HepG2 (cell line): ENCODE results near the gene TRAP1. TPM values are rescaled to one million over a fixed set of nuclear protein-coding genes. Genes with fewer than 3 reads are reported as not detected.

Source experiments
- CEBPG ChIP-seq: IDR thresholded peaks from 2 replicates; pipeline ENCODE4 v1.6.1; 2016
- HNF4A ChIP-seq: sonication (generic); formaldehyde crosslinking; IDR thresholded peaks from 2 replicates; pipeline ENCODE4 v1.4.0; 2020; ENCODE audit warnings: missing genetic modification reagents
- KLF16 ChIP-seq, 2 experiments: sonication (generic) in 1 of 2; formaldehyde crosslinking in 1 of 2; IDR thresholded peaks; 2 replicates each; pipeline versions ENCODE4 v1.6.1 to v1.8.0; 2016 to 2023; ENCODE audit warnings: missing genetic modification reagents in 2 of 2, missing compliant biosample characterization in 1 of 2
- PHF21A ChIP-seq: sonication (generic); formaldehyde crosslinking; IDR thresholded peaks from 2 replicates; pipeline ENCODE4 v1.5.0; 2020; ENCODE audit warnings: mild to moderate bottlenecking, missing genetic modification reagents
- SAP130 ChIP-seq: IDR thresholded peaks from 2 replicates; pipeline ENCODE4 v1.6.1; 2016; ENCODE audit warnings: low read depth
- SSRP1 ChIP-seq: IDR thresholded peaks from 2 replicates; pipeline ENCODE4 v1.6.1; 2016; ENCODE audit warnings: control low read depth
- ZNF558 ChIP-seq: sonication (generic); formaldehyde crosslinking; IDR thresholded peaks from 2 replicates; pipeline ENCODE4 v1.9.0; 2022; ENCODE audit warnings: mild to moderate bottlenecking, missing genetic modification reagents, borderline replicate concordance
- ZNF766 ChIP-seq: sonication (generic); formaldehyde crosslinking; IDR thresholded peaks from 2 replicates; pipeline ENCODE4 v1.5.0; 2020; ENCODE audit warnings: missing genetic modification reagents, borderline replicate concordance
- ZNF878 ChIP-seq: sonication (generic); formaldehyde crosslinking; IDR thresholded peaks from 2 replicates; pipeline ENCODE4 v1.8.1; 2023; ENCODE audit warnings: mild to moderate bottlenecking, missing genetic modification reagents, moderate library complexity
- polyA plus RNA-seq, 8 experiments: library from polyadenylated mRNA; depleted of rRNA in 3 of 8; stranded (reverse) in 7 of 8; unstranded in 1 of 8; fragments of >200 nt; fragmentation: Illumina TruSeq in 4 of 8; extraction: Trizol in 4 of 8; gene quantifications; 2 replicates each; pipeline versions ENCODE4 v1.2.1 to v1.2.3, GENCODE V29; 2011 to 2016; ENCODE audit warnings: low read depth in 4 of 8, missing spikeins in 1 of 8, mixed read lengths in 1 of 8; ENCODE audit not compliant: insufficient read depth in 1 of 8
- total RNA-seq, 5 experiments: library from RNA; depleted of rRNA; stranded (reverse); fragments of >200 nt; fragmentation: Illumina TruSeq; extraction: Trizol; gene quantifications; 2 replicates each; pipeline ENCODE4 v1.2.3, GENCODE V29; 2016; ENCODE audit warnings: low read depth in 1 of 5
- TF ChIP-seq, protein P1 (sequence below): sonication (generic); formaldehyde crosslinking; conservative IDR thresholded peaks from 2 replicates; pipeline ENCODE4 v1.4.0; 2020; ENCODE audit warnings: missing genetic modification reagents
- TF ChIP-seq, protein P2 (sequence below): sonication (generic); formaldehyde crosslinking; IDR thresholded peaks from 2 replicates; pipeline ENCODE4 v1.4.0; 2020; ENCODE audit warnings: mild to moderate bottlenecking, missing genetic modification reagents
- TF ChIP-seq, protein P3 (sequence below): sonication (generic); formaldehyde crosslinking; IDR thresholded peaks from 2 replicates; pipeline ENCODE4 v1.4.0; 2020; ENCODE audit warnings: missing genetic modification reagents, mild to moderate bottlenecking, borderline replicate concordance
- TF ChIP-seq, protein P4 (sequence below), 2 experiments: sonication (generic) in 1 of 2; formaldehyde crosslinking in 1 of 2; IDR thresholded peaks; 2 replicates each; pipeline versions ENCODE4 v1.6.1 to v1.9.0; 2014 to 2022; ENCODE audit warnings: antibody characterized with exemption in 1 of 2, borderline replicate concordance in 1 of 2, inconsistent platforms in 1 of 2, low read depth in 1 of 2, missing genetic modification reagents in 1 of 2

Gene TRAP1
- total and polyA plus RNA-seq, 2 of the 13 experiments (the other 11 are each of a cell fraction or from before 2014, with no cell fraction given): 127 to 240 TPM

DNA sequence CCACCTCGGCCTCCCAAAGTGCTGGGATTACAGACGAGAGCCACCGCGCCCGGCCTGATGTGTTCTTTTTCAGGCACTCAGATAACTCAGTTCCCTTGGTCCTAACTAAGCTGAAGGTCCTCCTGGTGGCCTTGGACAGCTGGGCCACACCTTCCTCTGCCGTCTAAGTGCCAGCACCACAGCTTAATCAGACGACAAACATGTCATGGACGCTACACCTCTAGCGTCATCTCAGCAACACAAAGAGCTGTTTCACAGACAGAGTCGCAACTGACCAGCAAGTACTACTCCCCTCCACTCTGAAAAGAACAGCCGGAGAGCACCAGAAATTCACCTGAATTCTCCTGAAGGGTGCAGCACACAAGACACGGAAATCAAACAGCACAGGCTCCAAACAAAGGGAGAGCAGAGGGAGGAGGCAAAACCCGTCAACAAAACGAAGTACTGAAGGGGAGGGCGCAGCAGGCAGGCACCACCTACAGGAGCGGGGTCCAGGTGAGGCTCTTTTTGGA lies 4.4 kb downstream of the TRAP1 start (continued):
- TF ChIP-seq CEBPG (0 out of 2 replicates have a peak, but pooled peaks have one; percentile 5), ZNF878 (CRISPR knock-in tag) (0 out of 2 replicates have a peak, but pooled peaks have one; percentile 34), ZNF558 (CRISPR knock-in tag) (no peak), ZNF766 (CRISPR knock-in tag) (no peak), SSRP1 (CRISPR knock-in tag) (peak; percentile 54), PHF21A (CRISPR knock-in tag) (no peak), HNF4A (CRISPR knock-in tag) (0 out of 2 replicates have a peak, but pooled peaks have one; percentile 3), KLF16 (CRISPR knock-in tag; IDR thresholded peaks at IDR 0.05) (0 out of 4 replicates have a peak, but pooled peaks of 1 of the 2 experiments have one; percentile 11), SAP130 (CRISPR knock-in tag) (peak; percentile 55; the same call in 1 of the 2 replicates)
- TF ChIP-seq, protein P1, sequence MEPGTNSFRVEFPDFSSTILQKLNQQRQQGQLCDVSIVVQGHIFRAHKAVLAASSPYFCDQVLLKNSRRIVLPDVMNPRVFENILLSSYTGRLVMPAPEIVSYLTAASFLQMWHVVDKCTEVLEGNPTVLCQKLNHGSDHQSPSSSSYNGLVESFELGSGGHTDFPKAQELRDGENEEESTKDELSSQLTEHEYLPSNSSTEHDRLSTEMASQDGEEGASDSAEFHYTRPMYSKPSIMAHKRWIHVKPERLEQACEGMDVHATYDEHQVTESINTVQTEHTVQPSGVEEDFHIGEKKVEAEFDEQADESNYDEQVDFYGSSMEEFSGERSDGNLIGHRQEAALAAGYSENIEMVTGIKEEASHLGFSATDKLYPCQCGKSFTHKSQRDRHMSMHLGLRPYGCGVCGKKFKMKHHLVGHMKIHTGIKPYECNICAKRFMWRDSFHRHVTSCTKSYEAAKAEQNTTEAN: peak; percentile 66; the same call in 1 of the 2 replicates
- TF ChIP-seq, protein P2, sequence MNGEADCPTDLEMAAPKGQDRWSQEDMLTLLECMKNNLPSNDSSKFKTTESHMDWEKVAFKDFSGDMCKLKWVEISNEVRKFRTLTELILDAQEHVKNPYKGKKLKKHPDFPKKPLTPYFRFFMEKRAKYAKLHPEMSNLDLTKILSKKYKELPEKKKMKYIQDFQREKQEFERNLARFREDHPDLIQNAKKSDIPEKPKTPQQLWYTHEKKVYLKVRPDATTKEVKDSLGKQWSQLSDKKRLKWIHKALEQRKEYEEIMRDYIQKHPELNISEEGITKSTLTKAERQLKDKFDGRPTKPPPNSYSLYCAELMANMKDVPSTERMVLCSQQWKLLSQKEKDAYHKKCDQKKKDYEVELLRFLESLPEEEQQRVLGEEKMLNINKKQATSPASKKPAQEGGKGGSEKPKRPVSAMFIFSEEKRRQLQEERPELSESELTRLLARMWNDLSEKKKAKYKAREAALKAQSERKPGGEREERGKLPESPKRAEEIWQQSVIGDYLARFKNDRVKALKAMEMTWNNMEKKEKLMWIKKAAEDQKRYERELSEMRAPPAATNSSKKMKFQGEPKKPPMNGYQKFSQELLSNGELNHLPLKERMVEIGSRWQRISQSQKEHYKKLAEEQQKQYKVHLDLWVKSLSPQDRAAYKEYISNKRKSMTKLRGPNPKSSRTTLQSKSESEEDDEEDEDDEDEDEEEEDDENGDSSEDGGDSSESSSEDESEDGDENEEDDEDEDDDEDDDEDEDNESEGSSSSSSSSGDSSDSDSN (CRISPR knock-in tag): peak; percentile 29; the same call in 1 of the 2 replicates
- TF ChIP-seq, protein P3, sequence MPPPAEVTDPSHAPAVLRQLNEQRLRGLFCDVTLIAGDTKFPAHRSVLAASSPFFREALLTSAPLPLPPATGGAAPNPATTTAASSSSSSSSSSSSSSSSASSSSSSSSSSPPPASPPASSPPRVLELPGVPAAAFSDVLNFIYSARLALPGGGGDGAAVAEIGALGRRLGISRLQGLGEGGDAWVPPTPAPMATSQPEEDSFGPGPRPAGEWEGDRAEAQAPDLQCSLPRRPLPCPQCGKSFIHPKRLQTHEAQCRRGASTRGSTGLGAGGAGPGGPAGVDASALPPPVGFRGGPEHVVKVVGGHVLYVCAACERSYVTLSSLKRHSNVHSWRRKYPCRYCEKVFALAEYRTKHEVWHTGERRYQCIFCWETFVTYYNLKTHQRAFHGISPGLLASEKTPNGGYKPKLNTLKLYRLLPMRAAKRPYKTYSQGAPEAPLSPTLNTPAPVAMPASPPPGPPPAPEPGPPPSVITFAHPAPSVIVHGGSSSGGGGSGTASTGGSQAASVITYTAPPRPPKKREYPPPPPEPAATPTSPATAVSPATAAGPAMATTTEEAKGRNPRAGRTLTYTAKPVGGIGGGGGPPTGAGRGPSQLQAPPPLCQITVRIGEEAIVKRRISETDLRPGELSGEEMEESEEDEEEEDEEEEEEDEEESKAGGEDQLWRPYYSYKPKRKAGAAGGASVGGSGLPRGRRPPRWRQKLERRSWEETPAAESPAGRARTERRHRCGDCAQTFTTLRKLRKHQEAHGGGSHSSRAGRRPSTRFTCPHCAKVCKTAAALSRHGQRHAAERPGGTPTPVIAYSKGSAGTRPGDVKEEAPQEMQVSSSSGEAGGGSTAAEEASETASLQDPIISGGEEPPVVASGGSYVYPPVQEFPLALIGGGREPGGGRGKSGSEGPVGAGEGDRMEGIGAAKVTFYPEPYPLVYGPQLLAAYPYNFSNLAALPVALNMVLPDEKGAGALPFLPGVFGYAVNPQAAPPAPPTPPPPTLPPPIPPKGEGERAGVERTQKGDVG (CRISPR knock-in tag): 0 out of 2 replicates have a peak, but pooled peaks have one; percentile 26
- TF ChIP-seq, protein P4, sequence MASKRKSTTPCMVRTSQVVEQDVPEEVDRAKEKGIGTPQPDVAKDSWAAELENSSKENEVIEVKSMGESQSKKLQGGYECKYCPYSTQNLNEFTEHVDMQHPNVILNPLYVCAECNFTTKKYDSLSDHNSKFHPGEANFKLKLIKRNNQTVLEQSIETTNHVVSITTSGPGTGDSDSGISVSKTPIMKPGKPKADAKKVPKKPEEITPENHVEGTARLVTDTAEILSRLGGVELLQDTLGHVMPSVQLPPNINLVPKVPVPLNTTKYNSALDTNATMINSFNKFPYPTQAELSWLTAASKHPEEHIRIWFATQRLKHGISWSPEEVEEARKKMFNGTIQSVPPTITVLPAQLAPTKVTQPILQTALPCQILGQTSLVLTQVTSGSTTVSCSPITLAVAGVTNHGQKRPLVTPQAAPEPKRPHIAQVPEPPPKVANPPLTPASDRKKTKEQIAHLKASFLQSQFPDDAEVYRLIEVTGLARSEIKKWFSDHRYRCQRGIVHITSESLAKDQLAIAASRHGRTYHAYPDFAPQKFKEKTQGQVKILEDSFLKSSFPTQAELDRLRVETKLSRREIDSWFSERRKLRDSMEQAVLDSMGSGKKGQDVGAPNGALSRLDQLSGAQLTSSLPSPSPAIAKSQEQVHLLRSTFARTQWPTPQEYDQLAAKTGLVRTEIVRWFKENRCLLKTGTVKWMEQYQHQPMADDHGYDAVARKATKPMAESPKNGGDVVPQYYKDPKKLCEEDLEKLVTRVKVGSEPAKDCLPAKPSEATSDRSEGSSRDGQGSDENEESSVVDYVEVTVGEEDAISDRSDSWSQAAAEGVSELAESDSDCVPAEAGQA (IDR thresholded peaks at IDR 0.05; ENCODE audit: low read depth): peak; percentile 20; the same call in 1 of the 2 replicates
- TF ChIP-seq, protein P4 (CRISPR knock-in tag; IDR thresholded peaks at IDR 0.05; ENCODE audit: borderline replicate concordance): no peak
